ENCODE measurements around the gene CYP3A5. TPM values are rescaled to one million over a fixed set of nuclear protein-coding genes. Genes with fewer than 3 reads are reported as not detected.
"Not testable (repeated sequence)": the region's sequence is repeated elsewhere in the genome, so short reads cannot be mapped to it uniquely, and the experiment has no call there.

CYP3A5 gene
- total and polyA plus RNA-seq, 2 of the 4 experiments (the other 2 are of a cell fraction), result not detected

- in situ Hi-C loops (cut with MboI; ENCODE audit: low sequenced_read_pairs), result not testable (repeated sequence)
Observed at GRCh38 chr7:99690918-99691317, 11.1 kb upstream of the CYP3A5 start.

GRCh38 chr7:99685871-99686608 lies 6.2 kb upstream of the CYP3A5 start:
- H2BK15ac ChIP-seq (ENCODE audit: low read depth, low read length); H4K8ac ChIP-seq (ENCODE audit: low read depth in 2 of 2, low read length in 2 of 2); H2BK5ac ChIP-seq (ENCODE audit: low read depth, low read length, poor library complexity, severe bottlenecking); DNase-seq; H3K23ac ChIP-seq (ENCODE audit: low read depth, low read length); H3K9me3 ChIP-seq (ENCODE audit: control insufficient read depth, insufficient read depth, low read length); POLR2A ChIA-PET (ENCODE audit: unreplicated experiment); H2AK9ac ChIP-seq (replicated peaks; ENCODE audit: low read depth, low read length, poor library complexity); dilution Hi-C loops (cut with HindIII; ENCODE audit: low sequenced_read_pairs, unreplicated experiment); H3K4me2 ChIP-seq (ENCODE audit: low read depth, low read length); H3K27ac ChIP-seq (ENCODE audit: insufficient read depth, low read length); BruUV-seq (replicated peaks); H4K20me1 ChIP-seq (ENCODE audit: insufficient read depth, low read length); H3K14ac ChIP-seq (replicated peaks; ENCODE audit: low read depth, low read length); intact Hi-C loops (cut with micrococcal nuclease); CTCF ChIA-PET; H4K5ac ChIP-seq (ENCODE audit: low read depth, low read length); H3K27me3 ChIP-seq (ENCODE audit: control insufficient read depth, insufficient read depth, low read length); H4K91ac ChIP-seq (ENCODE audit: insufficient read depth, low read depth, low read length); in situ Hi-C loops (cut with MboI; ENCODE audit: low sequenced_read_pairs); ATAC-seq (ENCODE audit: low read depth); H2AK5ac ChIP-seq (ENCODE audit: low read depth, low read length); H2BK20ac ChIP-seq (ENCODE audit: low read depth, low read length); H2BK120ac ChIP-seq (ENCODE audit: low read depth, low read length); H3K4me1 ChIP-seq (ENCODE audit: control insufficient read depth, insufficient read depth, low read length); H3K18ac ChIP-seq (ENCODE audit: low read depth, low read length); H3K56ac ChIP-seq (ENCODE audit: extremely low read depth, insufficient read depth, low read length); H3K9ac ChIP-seq (ENCODE audit: low read depth, low read length); H3K36me3 ChIP-seq (ENCODE audit: control insufficient read depth, insufficient read depth, low read length); H3K9me1 ChIP-seq (ENCODE audit: insufficient read depth, low read length); H2AFZ ChIP-seq (replicated peaks; ENCODE audit: low read length, poor library complexity); H3K4me3 ChIP-seq (ENCODE audit: insufficient read depth, low read depth, low read length); H3K4ac ChIP-seq (ENCODE audit: low read depth, low read length); H3K79me1 ChIP-seq (ENCODE audit: low read depth in 1 of 2, low read length in 2 of 2): not testable (repeated sequence)
- WGBS, 2 experiments (ENCODE audit: extremely low coverage in 2 of 2, insufficient read length in 1 of 2), result 87% methylated on average over 3 of the region's 14 CpGs; no CpG with 5 or more reads in 1 of the 2 experiments

More at GRCh38 chr7:99690918-99691317, 11.1 kb upstream of the CYP3A5 start:
- H3K14ac ChIP-seq (replicated peaks; ENCODE audit: low read depth, low read length); H3K4ac ChIP-seq (ENCODE audit: low read depth, low read length); DNase-seq; H4K20me1 ChIP-seq (ENCODE audit: insufficient read depth, low read length); H2BK120ac ChIP-seq (ENCODE audit: low read depth, low read length); H4K5ac ChIP-seq (ENCODE audit: low read depth, low read length); H3K56ac ChIP-seq (ENCODE audit: extremely low read depth, insufficient read depth, low read length); H3K4me2 ChIP-seq (ENCODE audit: low read depth, low read length); H2BK5ac ChIP-seq (ENCODE audit: low read depth, low read length, poor library complexity, severe bottlenecking); H4K91ac ChIP-seq (ENCODE audit: insufficient read depth, low read depth, low read length); H3K27me3 ChIP-seq (ENCODE audit: control insufficient read depth, insufficient read depth, low read length); H3K9me1 ChIP-seq (ENCODE audit: insufficient read depth, low read length); H3K23ac ChIP-seq (ENCODE audit: low read depth, low read length); H3K79me1 ChIP-seq (ENCODE audit: low read depth in 1 of 2, low read length in 2 of 2); ATAC-seq (ENCODE audit: low read depth); intact Hi-C loops (cut with micrococcal nuclease); BruUV-seq (replicated peaks); H2AK9ac ChIP-seq (replicated peaks; ENCODE audit: low read depth, low read length, poor library complexity); H4K8ac ChIP-seq (ENCODE audit: low read depth in 2 of 2, low read length in 2 of 2); H3K36me3 ChIP-seq (ENCODE audit: control insufficient read depth, insufficient read depth, low read length); dilution Hi-C loops (cut with HindIII; ENCODE audit: low sequenced_read_pairs, unreplicated experiment); H3K9me3 ChIP-seq (ENCODE audit: control insufficient read depth, insufficient read depth, low read length); H3K4me3 ChIP-seq (ENCODE audit: insufficient read depth, low read depth, low read length); H3K4me1 ChIP-seq (ENCODE audit: control insufficient read depth, insufficient read depth, low read length); CTCF ChIA-PET; H2AFZ ChIP-seq (replicated peaks; ENCODE audit: low read length, poor library complexity); H3K18ac ChIP-seq (ENCODE audit: low read depth, low read length); H2BK15ac ChIP-seq (ENCODE audit: low read depth, low read length); H3K27ac ChIP-seq (ENCODE audit: insufficient read depth, low read length); H3K9ac ChIP-seq (ENCODE audit: low read depth, low read length); POLR2A ChIA-PET (ENCODE audit: unreplicated experiment); H2AK5ac ChIP-seq (ENCODE audit: low read depth, low read length); H2BK20ac ChIP-seq (ENCODE audit: low read depth, low read length): not testable (repeated sequence)
- no CpG with 5 or more reads among the region's 4 CpGs for WGBS, 2 experiments (ENCODE audit: extremely low coverage in 2 of 2, insufficient read length in 1 of 2)

Measured in IMR-90 (cell line).